ENCODE measurements around the gene RNF5. TPM values are rescaled to one million over a fixed set of nuclear protein-coding genes. Genes with fewer than 3 reads are reported as not detected.

The RNF5 gene
- total and polyA plus RNA-seq, 7 donors, result 61.5 to 220 (median 107) TPM

- peaks cover 0 to 60% (median 51%) of the 10 kb centered on the region in 4 donors for H3K4me1 ChIP-seq
- H3K4me3 ChIP-seq, result peak overlapping the region; percentile 76 to 98 (median 92)
- intact Hi-C loops (cut with DNase I), result loop anchor here (5.0 kb wide), 1 partner anchor 647 kb away; the partner anchor contains the start of gene DDX39B
- H3K27ac ChIP-seq, result peak overlapping the region; percentile 93 to 100 (median 96)
- no peaks in the 10 kb centered on the region for H3K9me3 ChIP-seq
- H3K27me3 ChIP-seq, result no peaks in the 10 kb centered on the region
- 2 to 4% methylated on average over 10 of the region's 10 CpGs for WGBS, 2 donors
- TF ChIP-seq EP300 (IDR thresholded peaks at IDR 0.05) (no peak), CTCF (IDR thresholded peaks at IDR 0.05) (no peak), POLR2AphosphoS5 (IDR thresholded peaks at IDR 0.05) (no peak), POLR2A (IDR thresholded peaks at IDR 0.05) (no peak)
- peaks cover 0 to 23% (median 13%) of the 10 kb centered on the region in 4 donors for H3K36me3 ChIP-seq
- DNase-seq, result no peak
Measured at GRCh38 chr6:32189069-32189741, 11.0 kb downstream of the RNF5 start.

- peaks cover 0 to 61% (median 55%) of the 10 kb centered on the region in 4 donors for H3K4me1 ChIP-seq
- intact Hi-C loops (cut with DNase I), result loop anchor here (5.0 to 10.0 kb wide), 4 partner anchors 215 to 1225 kb away; partner anchors contain the start of genes CUTA, DDX39B, DXO and HSD17B8
Measured at GRCh38 chr6:32189742-32190053, 11.5 kb downstream of the RNF5 start.

GRCh38 chr6:32190054-32190851, 12.0 kb downstream of the RNF5 start, which contains the start of gene PBX2:
Gene PBX2 (minus strand): TSS chr6:32190202. CDS start chr6:32189915, 287 bp downstream.
- H3K4me3 ChIP-seq, result peak within 1 kb of the TSS; percentile 76 to 98 (median 92)
- TF ChIP-seq POLR2AphosphoS5 (IDR thresholded peaks at IDR 0.05), result peak; percentile 85 to 91 (median 91)
- TF ChIP-seq CTCF (IDR thresholded peaks at IDR 0.05), result no peak
- peak; percentile 86 to 93 for TF ChIP-seq POLR2A (IDR thresholded peaks at IDR 0.05)
- no peaks in the 10 kb centered on the region for H3K9me3 ChIP-seq
- 2% methylated on average over 23 of the region's 23 CpGs for WGBS, 2 donors
- no peaks in the 10 kb centered on the region for H3K27me3 ChIP-seq
- H3K27ac ChIP-seq, result peak within 1 kb of the TSS; percentile 93 to 100 (median 96)
- H3K4me1 ChIP-seq, result peaks cover 0 to 64% (median 59%) of the 10 kb centered on the region in 4 donors
- DNase-seq, result peak; percentile 98
- intact Hi-C loops (cut with DNase I), result loop anchor here (10.0 kb wide), 3 partner anchors 215 to 1225 kb away; partner anchors contain the start of genes CUTA, DXO, HSD17B8 and PHF1
- H3K36me3 ChIP-seq, result peaks cover 0 to 23% (median 13%) of the 10 kb centered on the region in 4 donors

More at GRCh38 chr6:32189742-32190053, 11.5 kb downstream of the RNF5 start:
- 12 to 15% methylated on average over 23 of the region's 23 CpGs for WGBS, 2 donors
- DNase-seq, result no peak
- TF ChIP-seq EP300 (IDR thresholded peaks at IDR 0.05) (no peak), POLR2AphosphoS5 (IDR thresholded peaks at IDR 0.05) (no peak), POLR2A (IDR thresholded peaks at IDR 0.05) (no peak), CTCF (IDR thresholded peaks at IDR 0.05) (no peak)
- Histone ChIP-seq H3K9me3 (no peaks in the 10 kb centered on the region), H3K36me3 (peaks cover 0 to 23% (median 13%) of the 10 kb centered on the region in 4 donors), H3K4me3 (peak overlapping the region; percentile 76 to 98 (median 92)), H3K27ac (peak overlapping the region; percentile 93 to 100 (median 96)), H3K27me3 (no peaks in the 10 kb centered on the region)

GRCh38 chr6:32190911-32191677, 12.9 kb downstream of the RNF5 start:
- Histone ChIP-seq H3K27me3 (no peaks in the 10 kb centered on the region), H3K27ac (peak overlapping the region; percentile 93 to 100 (median 96)), H3K4me1 (peaks cover 0 to 59% (median 55%) of the 10 kb centered on the region in 4 donors), H3K9me3 (no peaks in the 10 kb centered on the region), H3K36me3 (peaks cover 0 to 21% (median 13%) of the 10 kb centered on the region in 4 donors), H3K4me3 (peak overlapping the region; percentile 76 to 98 (median 92))
- intact Hi-C loops (cut with DNase I), result loop anchor here (10.0 kb wide), 3 partner anchors 216 to 1224 kb away; partner anchors contain the start of genes CUTA, DXO, HSD17B8 and PHF1
- 73 to 80% methylated on average over 8 of the region's 8 CpGs for WGBS, 2 donors
- TF ChIP-seq POLR2AphosphoS5 (IDR thresholded peaks at IDR 0.05) (no peak), CTCF (IDR thresholded peaks at IDR 0.05) (no peak), POLR2A (IDR thresholded peaks at IDR 0.05) (no peak), EP300 (IDR thresholded peaks at IDR 0.05) (no peak)
- DNase-seq, result no peak

All from sigmoid colon (tissue), 7 donors.